HL-60/S4 treated with phorbol 12-myristate 13-acetate at 8.2 ng/mL for 4 days and 3 days (cell line): ENCODE measurements around the gene DNLZ.
"Not testable (repeated sequence)": the region's sequence is repeated elsewhere in the genome, so short reads cannot be mapped to it uniquely, and the experiment has no call there.

Experiments used
- in situ Hi-C: fragments of 300-500 bp; cut with MboI; formaldehyde crosslinking; loops from 2 replicates; pipeline ENCODE4 v1.15.0; 2022; ENCODE audit warnings: low sequenced_read_pairs

Gene DNLZ

GRCh38 chr9:136363106-136363948 is at the start of gene DNLZ:
DNLZ (minus strand) TSS chr9:136363744; CDS start chr9:136363714, 30 bp downstream.
- in situ Hi-C loops = no loop called here

DNA sequence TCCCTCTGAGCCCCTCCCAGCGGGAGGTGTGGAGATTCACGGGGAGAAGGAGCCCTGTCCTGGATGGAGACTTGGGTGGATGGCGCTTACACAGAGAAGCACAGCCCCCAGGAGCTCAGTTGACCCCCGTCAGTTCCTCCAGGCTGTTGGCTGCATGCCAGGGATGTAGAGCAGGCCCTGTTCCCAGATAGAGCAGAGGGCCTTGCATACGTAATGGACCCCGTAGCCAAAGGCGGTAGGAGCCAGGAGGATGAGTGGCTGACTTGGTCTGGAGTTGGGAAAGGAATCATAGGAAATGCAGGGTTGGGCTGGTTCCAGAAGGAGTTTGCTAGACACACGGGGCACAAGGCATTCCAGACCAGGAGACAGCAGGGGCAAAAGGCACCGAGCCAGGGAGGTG is 49.4 kb upstream of the DNLZ start:
- in situ Hi-C loops = no loop called here

GRCh38 chr9:136411378-136411777 is 47.8 kb upstream of the DNLZ start:
- in situ Hi-C loops = no loop called here

DNA sequence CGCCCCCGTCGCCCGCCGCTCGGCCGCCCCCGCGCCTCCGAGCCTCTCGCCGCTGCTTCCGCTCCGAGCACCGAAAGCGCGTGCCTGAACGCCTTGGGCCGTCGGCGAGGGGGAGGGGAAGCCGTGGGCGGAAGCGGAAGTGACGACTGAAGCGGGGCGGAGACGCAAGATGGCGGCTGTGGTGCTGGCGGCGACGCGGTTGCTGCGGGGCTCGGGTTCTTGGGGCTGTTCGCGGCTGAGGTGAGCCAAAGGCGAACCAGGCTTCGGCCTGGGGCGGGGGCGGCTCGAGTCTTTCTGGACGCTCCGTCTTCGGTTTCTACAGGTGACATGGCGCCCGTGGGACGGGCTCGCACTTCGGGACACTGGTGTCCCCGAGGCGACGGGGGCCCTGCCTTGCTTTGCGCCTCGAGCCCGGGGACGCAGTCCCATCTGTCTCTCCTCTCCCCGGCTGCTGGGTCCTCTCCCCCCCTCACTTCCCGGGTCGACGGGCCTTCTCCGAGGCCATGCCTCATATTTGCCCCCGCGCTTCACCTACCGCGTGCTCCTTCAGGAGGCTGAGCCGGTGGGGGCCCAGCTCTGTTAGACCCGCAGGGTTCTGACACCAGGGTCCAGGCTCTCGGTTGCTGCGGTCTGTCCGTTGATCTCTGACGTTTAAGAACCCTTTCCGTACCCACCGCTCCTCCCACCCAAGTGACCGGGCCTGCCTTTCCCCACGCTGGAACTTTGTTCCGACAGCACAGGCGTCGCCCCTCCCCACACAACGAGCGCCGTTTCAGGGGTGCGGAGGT is 47.1 kb upstream of the DNLZ start, which contains the start of the genes ENTR1 and PMPCA:
Gene ENTR1 (minus strand): TSS at position 115 of the 788 bp plus-strand sequence. CDS start 217 bp downstream, outside the sequence.
Gene PMPCA (plus strand): TSS at position 159 of the 788 bp plus-strand sequence. CDS start 11 bp downstream, at position 170.
- in situ Hi-C loops = no loop called here

DNA sequence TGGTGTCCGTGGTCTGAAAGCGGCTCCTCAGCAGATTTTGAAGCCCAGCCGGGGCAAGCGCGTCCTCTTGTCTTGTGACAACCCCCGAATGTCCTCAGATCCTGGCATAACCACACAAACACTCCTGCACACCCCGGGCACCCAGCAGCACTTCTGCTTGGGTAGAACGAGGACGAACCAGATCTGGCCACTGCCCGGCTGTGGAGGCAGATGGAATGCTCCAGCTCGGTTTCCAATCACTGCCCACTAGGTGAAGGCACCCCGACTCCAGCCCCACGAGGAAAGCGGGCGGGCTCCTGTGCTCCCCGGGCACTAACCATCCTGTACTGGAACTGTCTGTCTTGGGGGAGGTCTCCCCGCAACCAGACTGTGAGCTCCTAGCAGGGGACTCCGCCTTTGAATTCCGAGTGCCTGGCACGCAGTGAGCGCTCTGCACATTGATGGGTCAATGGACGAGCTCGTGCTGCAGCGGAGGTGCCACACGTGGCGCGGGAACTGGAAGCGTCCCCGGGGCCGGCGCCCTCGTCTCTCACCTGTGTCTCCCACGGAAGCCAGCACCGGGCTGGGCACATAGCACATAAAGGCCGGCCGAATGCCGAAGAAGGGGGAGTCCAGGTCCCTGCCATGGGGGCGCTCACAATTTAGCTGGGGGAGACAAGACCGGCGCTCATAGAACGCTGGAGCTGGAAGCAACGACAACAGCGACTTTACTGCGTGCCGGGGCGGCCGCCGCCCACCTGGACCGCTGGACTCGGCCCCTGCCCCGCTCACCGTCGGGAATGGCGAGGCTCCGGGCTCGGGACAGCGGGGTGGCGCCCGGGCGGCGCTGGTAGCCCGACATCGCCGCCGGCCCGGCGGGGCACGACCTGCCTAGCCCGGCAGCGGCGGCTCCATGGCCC is 46.3 kb upstream of the DNLZ start:
- in situ Hi-C loops = no loop called here

GRCh38 chr9:136407911-136408310 is 44.4 kb upstream of the DNLZ start:
- in situ Hi-C loops = no loop called here

DNA sequence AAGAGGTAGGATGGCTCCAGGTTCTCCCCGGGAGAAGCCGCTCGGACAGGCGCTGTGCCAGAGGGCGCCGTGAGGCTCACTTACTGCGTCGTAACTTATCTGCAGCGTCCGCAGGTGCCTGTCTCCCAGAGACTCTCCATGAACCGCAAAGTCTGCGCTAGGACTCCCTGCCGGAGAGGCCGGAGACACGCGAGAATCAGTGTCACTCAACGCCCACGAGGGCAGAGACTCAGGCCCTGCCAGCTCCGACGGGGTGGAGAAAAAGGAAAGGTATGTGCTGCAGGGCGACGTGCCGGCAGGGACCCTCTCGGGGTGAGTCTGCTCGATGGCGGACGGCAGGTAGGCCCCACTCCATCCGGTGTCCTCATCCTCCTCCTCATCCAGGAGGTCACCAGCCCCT is 43.5 kb upstream of the DNLZ start:
- in situ Hi-C loops = not testable (repeated sequence)

DNA sequence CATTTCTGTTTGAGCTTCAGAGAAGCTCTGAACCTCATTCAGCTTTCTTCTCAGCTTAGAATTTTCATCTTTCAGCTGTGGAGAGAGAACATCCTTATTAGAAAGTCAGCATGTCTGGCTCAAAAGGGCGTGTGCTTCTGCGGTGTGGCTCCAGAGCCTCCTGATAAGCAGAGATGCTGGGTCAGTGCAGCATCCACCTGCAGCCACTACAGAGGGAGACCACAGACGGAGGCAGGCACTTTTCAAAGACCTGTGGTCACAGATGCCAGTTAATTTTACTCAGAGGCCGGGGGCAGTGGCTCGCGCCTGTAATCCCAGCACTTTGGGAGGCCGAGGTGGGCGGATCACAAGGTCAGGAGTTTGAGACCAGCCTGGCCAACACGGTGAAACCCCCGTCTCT is 42.4 kb upstream of the DNLZ start:
- in situ Hi-C loops = not testable (repeated sequence)

GRCh38 chr9:136405481-136405880 is 41.9 kb upstream of the DNLZ start:
- in situ Hi-C loops = no loop called here

DNA sequence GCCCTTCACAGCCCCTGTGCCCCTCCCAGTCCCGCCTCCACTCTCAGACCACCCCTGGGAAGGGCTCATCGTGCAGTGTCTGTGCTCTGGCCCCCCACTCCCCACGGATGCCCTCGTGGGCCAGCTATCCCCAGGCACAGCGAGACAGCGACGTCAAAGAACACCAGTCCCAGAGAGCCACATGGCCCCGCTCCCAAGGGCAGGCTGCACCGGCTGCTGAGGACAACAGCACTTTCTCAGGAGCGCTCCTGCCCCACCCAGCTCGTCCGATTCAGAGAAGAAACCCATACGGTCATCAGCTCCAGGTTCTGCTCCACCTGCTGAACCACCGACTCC is 41.2 kb upstream of the DNLZ start:
- in situ Hi-C loops = no loop called here

- in situ Hi-C loops = no loop called here
Measured at GRCh38 chr9:136403915-136404800, 40.6 kb upstream of the DNLZ start.

DNA sequence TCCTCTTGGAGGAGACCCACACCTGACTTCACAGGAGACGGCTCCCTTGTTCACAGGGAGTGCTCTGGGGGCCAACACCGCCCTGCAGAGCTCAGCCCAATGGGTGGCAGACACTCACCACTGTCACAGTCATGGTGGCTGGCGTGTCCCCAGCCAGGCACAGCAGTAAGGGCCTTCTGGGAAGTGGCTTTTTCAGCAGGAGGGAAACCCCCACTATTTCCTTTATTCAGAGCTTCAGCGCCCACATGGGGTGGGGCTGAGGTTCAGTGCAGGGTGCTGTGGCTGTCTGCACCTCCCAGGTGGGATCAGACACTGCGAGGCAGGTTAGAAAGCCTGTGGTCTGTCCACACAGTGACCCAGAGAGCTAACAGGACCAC is 40.0 kb upstream of the DNLZ start:
- in situ Hi-C loops = no loop called here

DNA sequence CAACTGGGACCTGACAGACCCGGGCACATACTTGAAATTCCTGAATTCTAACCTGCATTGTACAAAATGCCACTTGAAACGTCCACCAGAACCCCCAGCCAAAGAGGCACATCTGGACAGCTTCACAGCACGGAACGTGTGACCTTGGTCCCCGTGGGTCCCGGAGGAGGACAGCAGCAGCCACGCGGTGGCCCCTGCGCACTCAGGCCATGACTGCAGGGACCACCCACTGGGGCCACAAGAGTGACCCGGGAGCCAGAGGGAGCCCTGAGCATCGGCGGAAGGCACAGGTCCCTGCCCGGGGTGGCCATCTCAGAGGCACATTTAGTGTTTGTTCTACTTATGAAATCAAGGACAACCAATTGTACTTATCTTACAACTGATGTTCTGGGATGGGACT is 38.5 kb upstream of the DNLZ start:
- in situ Hi-C loops = no loop called here

GRCh38 chr9:136401173-136401922 is 37.8 kb upstream of the DNLZ start:
- in situ Hi-C loops = no loop called here

DNA sequence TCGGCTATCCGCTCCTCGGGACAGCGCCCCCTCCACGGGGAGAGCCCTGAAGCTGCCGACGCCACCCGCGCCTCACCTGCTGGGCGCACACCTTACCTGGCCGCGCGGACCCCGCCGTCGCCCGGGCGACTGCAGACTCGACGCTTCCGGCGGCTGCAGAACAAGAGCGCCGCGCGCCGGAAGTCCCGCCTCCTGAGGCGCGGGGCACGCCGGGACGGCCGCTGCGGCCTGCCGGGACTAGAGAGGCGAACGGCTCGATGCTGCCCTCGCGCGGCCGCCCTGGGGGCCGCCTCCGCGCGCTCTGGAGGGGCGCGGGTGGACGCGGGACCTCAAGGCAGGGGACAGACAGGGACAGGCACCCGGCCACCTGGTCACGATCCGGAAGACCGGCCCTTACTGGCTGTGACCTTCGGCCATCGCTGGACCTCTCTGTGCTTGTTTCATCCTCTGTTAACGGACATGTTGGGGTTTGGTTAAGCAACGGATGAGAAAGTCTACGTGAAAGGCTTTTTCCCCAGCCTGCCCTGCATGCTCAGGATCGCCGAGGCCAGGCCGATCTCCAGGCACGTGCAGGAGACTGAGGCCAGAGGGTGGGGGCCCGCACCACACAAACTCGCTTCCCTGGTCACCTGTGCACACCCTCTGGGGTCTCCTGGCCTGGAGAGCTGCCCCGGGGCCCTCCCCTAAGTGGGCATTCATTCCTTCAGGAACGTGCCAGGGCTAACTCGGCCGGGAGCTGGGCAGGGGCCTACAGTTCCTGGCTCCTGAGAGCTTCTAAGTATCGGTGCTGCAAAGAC is 36.7 kb upstream of the DNLZ start, which contains the start of gene SNAPC4:
Gene SNAPC4 (minus strand): TSS at position 133 of the 797 bp plus-strand sequence. CDS start 1,742 bp downstream, outside the sequence.
- in situ Hi-C loops = no loop called here

DNA sequence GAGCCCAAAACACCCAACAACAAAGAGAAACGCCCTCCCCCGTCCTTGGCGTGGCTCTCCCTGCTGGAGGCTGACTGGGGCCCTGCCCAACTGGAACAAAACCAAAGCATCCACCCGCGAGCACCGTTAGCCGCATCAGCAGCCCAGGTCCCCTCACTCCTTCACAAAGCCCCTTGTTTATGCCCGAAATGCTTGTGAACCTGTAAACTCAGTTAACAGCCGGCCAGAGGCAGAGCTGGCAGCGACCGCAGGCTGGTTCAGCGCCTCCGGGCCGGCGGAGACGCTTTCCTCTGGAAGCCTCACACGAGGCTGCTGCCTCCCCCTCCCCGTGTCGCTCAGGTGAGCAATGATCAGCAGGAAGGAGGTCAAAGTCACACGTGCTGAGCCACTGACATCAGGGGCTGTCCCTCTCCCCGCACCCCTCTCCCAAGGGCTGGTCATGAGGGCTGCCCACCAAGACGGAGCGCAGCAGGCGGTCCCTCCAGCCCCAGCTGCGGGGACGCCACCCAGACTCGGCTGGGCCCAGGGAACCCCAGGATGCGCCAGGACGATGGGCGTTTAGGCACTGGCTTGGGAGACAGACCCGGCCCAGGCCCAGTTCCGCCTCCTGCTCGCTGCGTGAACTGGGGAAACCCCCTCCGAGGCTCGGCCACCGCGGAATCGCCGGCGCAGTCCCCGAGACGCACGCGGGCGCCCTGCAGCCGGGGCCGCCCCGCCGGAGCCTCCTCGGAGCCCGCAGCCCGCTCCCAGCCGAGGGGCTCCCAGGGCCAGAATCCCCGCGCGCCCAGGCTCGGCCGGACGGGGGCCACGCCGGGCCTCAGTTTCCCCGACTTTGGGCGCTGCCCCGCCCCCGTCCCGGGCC is 35.9 kb upstream of the DNLZ start:
- in situ Hi-C loops = no loop called here

- in situ Hi-C loops = no loop called here
Measured at GRCh38 chr9:136398286-136398685, 34.7 kb upstream of the DNLZ start.
